ENCODE results near the gene RAB15.

RAB15 gene

GRCh38 chr14:64920465-64920864 is 51.7 kb downstream of the RAB15 start:
- Histone ChIP-seq H4K20me1 (ENCODE audit: insufficient read depth, low read length) (peaks cover 31% of the 10 kb centered on the region), H3K4me2 (ENCODE audit: low read length) (no peak overlapping the region), H3K27me3 (ENCODE audit: low read depth, low read length) (no peaks in the 10 kb centered on the region), H3K4me3 (ENCODE audit: low read length) (no peak overlapping the region), H2AFZ (ENCODE audit: low read depth, low read length) (no peak overlapping the region), H3K27ac (ENCODE audit: low read length) (no peak overlapping the region), H3K79me2 (ENCODE audit: low read length) (peaks cover 45% of the 10 kb centered on the region), H3K9me3 (ENCODE audit: insufficient read depth, low read length) (no peaks in the 10 kb centered on the region), H3K4me1 (ENCODE audit: low read length) (peaks cover 6% of the 10 kb centered on the region), H3K36me3 (replicated peaks; ENCODE audit: low read depth, low read length) (peaks cover 23% of the 10 kb centered on the region), H3K9ac (ENCODE audit: low read length) (no peak overlapping the region)
- TF ChIP-seq CTCF (IDR thresholded peaks at IDR 0.05; ENCODE audit: low read depth, low read length), result no peak
- no peak for TF ChIP-seq EZH2phosphoT487 (IDR thresholded peaks at IDR 0.05; ENCODE audit: low read depth)

- peaks cover 11% of the 10 kb centered on the region for H3K4me1 ChIP-seq (ENCODE audit: low read length)
- no peak overlapping the region for H3K9ac ChIP-seq (ENCODE audit: low read length)
- no peak overlapping the region for H3K27ac ChIP-seq (ENCODE audit: low read length)
- peaks cover 39% of the 10 kb centered on the region for H4K20me1 ChIP-seq (ENCODE audit: insufficient read depth, low read length)
- H3K36me3 ChIP-seq (replicated peaks; ENCODE audit: low read depth, low read length), result peaks cover 16% of the 10 kb centered on the region
- no peak for TF ChIP-seq CTCF (IDR thresholded peaks at IDR 0.05; ENCODE audit: low read depth, low read length)
- no peak for TF ChIP-seq EZH2phosphoT487 (IDR thresholded peaks at IDR 0.05; ENCODE audit: low read depth)
- H3K4me2 ChIP-seq (ENCODE audit: low read length), result no peak overlapping the region
- no peak overlapping the region for H3K4me3 ChIP-seq (ENCODE audit: low read length)
- no peaks in the 10 kb centered on the region for H3K9me3 ChIP-seq (ENCODE audit: insufficient read depth, low read length)
- H3K27me3 ChIP-seq (ENCODE audit: low read depth, low read length), result no peaks in the 10 kb centered on the region
- peaks cover 53% of the 10 kb centered on the region for H3K79me2 ChIP-seq (ENCODE audit: low read length)
- no peak overlapping the region for H2AFZ ChIP-seq (ENCODE audit: low read depth, low read length)
Observed at GRCh38 chr14:64919618-64920017, 52.5 kb downstream of the RAB15 start.

- Histone ChIP-seq H3K27me3 (ENCODE audit: low read depth, low read length) (no peaks in the 10 kb centered on the region), H3K4me1 (ENCODE audit: low read length) (peaks cover 11% of the 10 kb centered on the region), H3K4me2 (ENCODE audit: low read length) (no peak overlapping the region), H3K9me3 (ENCODE audit: insufficient read depth, low read length) (no peaks in the 10 kb centered on the region), H3K4me3 (ENCODE audit: low read length) (no peak overlapping the region), H4K20me1 (ENCODE audit: insufficient read depth, low read length) (peaks cover 39% of the 10 kb centered on the region), H3K36me3 (replicated peaks; ENCODE audit: low read depth, low read length) (peaks cover 12% of the 10 kb centered on the region), H3K79me2 (ENCODE audit: low read length) (peaks cover 57% of the 10 kb centered on the region), H3K27ac (ENCODE audit: low read length) (no peak overlapping the region), H2AFZ (ENCODE audit: low read depth, low read length) (no peak overlapping the region), H3K9ac (ENCODE audit: low read length) (no peak overlapping the region)
- TF ChIP-seq EZH2phosphoT487 (IDR thresholded peaks at IDR 0.05; ENCODE audit: low read depth) (no peak), CTCF (IDR thresholded peaks at IDR 0.05; ENCODE audit: low read depth, low read length) (no peak)
Observed at GRCh38 chr14:64919215-64919614, 52.9 kb downstream of the RAB15 start.

- Histone ChIP-seq H3K4me3 (ENCODE audit: low read length) (no peak overlapping the region), H2AFZ (ENCODE audit: low read depth, low read length) (no peak overlapping the region), H4K20me1 (ENCODE audit: insufficient read depth, low read length) (peaks cover 39% of the 10 kb centered on the region), H3K27me3 (ENCODE audit: low read depth, low read length) (no peaks in the 10 kb centered on the region), H3K9ac (ENCODE audit: low read length) (no peak overlapping the region), H3K9me3 (ENCODE audit: insufficient read depth, low read length) (no peaks in the 10 kb centered on the region), H3K4me1 (ENCODE audit: low read length) (peaks cover 11% of the 10 kb centered on the region), H3K36me3 (replicated peaks; ENCODE audit: low read depth, low read length) (peaks cover 7% of the 10 kb centered on the region), H3K79me2 (ENCODE audit: low read length) (peaks cover 57% of the 10 kb centered on the region), H3K4me2 (ENCODE audit: low read length) (no peak overlapping the region), H3K27ac (ENCODE audit: low read length) (no peak overlapping the region)
- no peak for TF ChIP-seq CTCF (IDR thresholded peaks at IDR 0.05; ENCODE audit: low read depth, low read length)
- TF ChIP-seq EZH2phosphoT487 (IDR thresholded peaks at IDR 0.05; ENCODE audit: low read depth), result no peak
Observed at GRCh38 chr14:64918216-64918615, 53.9 kb downstream of the RAB15 start.
